Measurements from ENCODE around the gene TSC2. TPM values are rescaled to one million over a fixed set of nuclear protein-coding genes. Genes with fewer than 3 reads are reported as not detected.

TSC2 gene
- total and polyA plus RNA-seq, 4 donors, result 23.3 to 51.2 (median 28.7) TPM

DNA sequence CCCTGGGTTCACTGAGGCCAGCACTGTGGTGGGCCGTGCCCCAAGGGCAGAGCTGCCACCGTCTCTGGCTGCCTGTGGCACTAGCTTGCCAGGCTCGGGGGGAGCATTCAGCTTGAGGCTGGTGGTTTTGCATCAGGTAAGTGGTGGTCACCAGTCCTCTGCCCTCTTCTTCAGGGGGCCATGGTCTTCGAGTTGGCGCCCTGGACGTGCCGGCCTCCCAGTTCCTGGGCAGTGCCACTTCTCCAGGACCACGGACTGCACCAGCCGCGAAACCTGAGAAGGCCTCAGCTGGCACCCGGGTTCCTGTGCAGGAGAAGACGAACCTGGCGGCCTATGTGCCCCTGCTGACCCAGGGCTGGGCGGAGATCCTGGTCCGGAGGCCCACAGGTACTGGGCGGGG lies 32.2 kb downstream of the TSC2 start:
- WGBS, result 94% methylated on average over 16 of the region's 16 CpGs
- DNase-seq (ENCODE audit: low spot score), result no peak
- no peaks in the 10 kb centered on the region for H3K27me3 ChIP-seq (ENCODE audit: control insufficient read depth in 4 of 4, insufficient read depth in 4 of 4, low read length in 3 of 4)
- H3K9me3 ChIP-seq (ENCODE audit: control insufficient read depth in 4 of 4, low read length in 3 of 4), result no peaks in the 10 kb centered on the region
- no peak overlapping the region for H3K4me3 ChIP-seq (ENCODE audit: low read depth in 1 of 3, low read length in 3 of 3)
- no peak overlapping the region for H3K27ac ChIP-seq (ENCODE audit: low read depth in 1 of 2, low read length in 2 of 2)
- peaks cover 2 to 21% (median 7%) of the 10 kb centered on the region in 4 donors for H3K4me1 ChIP-seq (ENCODE audit: control insufficient read depth in 4 of 4, insufficient read depth in 4 of 4, low read length in 3 of 4)
- TF ChIP-seq, protein P1, sequence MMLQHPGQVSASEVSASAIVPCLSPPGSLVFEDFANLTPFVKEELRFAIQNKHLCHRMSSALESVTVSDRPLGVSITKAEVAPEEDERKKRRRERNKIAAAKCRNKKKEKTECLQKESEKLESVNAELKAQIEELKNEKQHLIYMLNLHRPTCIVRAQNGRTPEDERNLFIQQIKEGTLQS (IDR thresholded peaks at IDR 0.05), result no peak
- TF ChIP-seq NR2F2 (IDR thresholded peaks at IDR 0.05) (no peak), EGR1 (IDR thresholded peaks at IDR 0.05; ENCODE audit: low read depth in 2 of 2) (no peak), FOXA2 (IDR thresholded peaks at IDR 0.05) (no peak)
- H3K36me3 ChIP-seq (ENCODE audit: control insufficient read depth in 4 of 4, insufficient read depth in 3 of 4, low read depth in 1 of 4, low read length in 3 of 4), result peaks cover 2 to 46% (median 11%) of the 10 kb centered on the region in 4 donors
- H3K9ac ChIP-seq (ENCODE audit: low read depth in 1 of 2, low read length in 2 of 2), result no peak overlapping the region

DNA sequence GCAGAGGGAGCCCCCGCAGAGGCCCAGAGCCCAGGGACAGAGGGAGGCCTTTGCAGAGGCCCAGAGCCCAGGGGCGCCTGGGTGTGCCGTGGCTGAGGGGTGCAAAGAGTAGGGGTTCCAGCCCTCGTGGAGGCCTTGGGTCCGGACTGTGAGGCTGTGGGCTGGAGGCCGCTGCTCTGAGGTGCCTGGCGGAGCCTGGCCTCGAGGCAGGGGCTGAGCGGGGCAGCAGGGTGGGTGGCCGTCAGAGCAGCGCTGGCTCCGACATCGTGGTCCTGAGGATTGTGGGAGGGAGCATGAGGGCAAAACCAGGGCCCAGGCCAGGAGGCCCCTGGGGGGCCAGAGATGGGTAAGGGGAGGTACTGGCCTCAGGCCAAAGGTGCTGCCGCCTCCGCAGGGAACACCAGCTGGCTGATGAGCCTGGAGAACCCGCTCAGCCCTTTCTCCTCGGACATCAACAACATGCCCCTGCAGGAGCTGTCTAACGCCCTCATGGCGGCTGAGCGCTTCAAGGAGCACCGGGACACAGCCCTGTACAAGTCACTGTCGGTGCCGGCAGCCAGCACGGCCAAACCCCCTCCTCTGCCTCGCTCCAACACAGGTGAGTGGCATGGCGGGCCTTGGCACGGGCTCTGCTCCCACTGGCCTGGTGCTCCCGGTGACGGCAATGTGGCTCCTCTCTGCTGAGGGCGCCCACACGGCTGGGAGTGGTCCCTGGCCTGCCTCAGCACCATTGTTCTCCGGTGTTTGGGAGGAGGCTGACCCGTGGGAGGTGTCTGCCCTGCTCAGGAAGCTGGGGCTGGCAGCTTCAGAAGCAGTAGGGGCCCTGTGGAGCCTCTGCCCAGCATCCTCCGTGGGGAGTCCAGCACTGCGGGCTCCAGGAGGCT lies 33.7 kb downstream of the TSC2 start:
- 88% methylated on average over 35 of the region's 35 CpGs for WGBS
- Histone ChIP-seq H3K9me3 (ENCODE audit: control insufficient read depth in 4 of 4, low read length in 3 of 4) (no peaks in the 10 kb centered on the region), H3K27ac (ENCODE audit: low read depth in 1 of 2, low read length in 2 of 2) (peak overlapping the region; percentile 33 to 48), H3K4me3 (ENCODE audit: low read depth in 1 of 3, low read length in 3 of 3) (no peak overlapping the region), H3K27me3 (ENCODE audit: control insufficient read depth in 4 of 4, insufficient read depth in 4 of 4, low read length in 3 of 4) (no peaks in the 10 kb centered on the region), H3K4me1 (ENCODE audit: control insufficient read depth in 4 of 4, insufficient read depth in 4 of 4, low read length in 3 of 4) (peaks cover 2 to 26% (median 12%) of the 10 kb centered on the region in 4 donors), H3K9ac (ENCODE audit: low read depth in 1 of 2, low read length in 2 of 2) (no peak overlapping the region), H3K36me3 (ENCODE audit: control insufficient read depth in 4 of 4, insufficient read depth in 3 of 4, low read depth in 1 of 4, low read length in 3 of 4) (peaks cover 2 to 43% (median 9%) of the 10 kb centered on the region in 4 donors)
- no peak for DNase-seq (ENCODE audit: low spot score)
- TF ChIP-seq RXRA (IDR thresholded peaks at IDR 0.05), result no peak
- TF ChIP-seq, protein P2, sequence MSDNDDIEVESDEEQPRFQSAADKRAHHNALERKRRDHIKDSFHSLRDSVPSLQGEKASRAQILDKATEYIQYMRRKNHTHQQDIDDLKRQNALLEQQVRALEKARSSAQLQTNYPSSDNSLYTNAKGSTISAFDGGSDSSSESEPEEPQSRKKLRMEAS (IDR thresholded peaks at IDR 0.05), result no peak
- TF ChIP-seq JUND (IDR thresholded peaks at IDR 0.05), result no peak
- TF ChIP-seq NR2F2 (IDR thresholded peaks at IDR 0.05), result no peak
- no peak for TF ChIP-seq FOXA1 (IDR thresholded peaks at IDR 0.05)
- TF ChIP-seq TAF1 (conservative IDR thresholded peaks at IDR 0.05), result no peak
- TF ChIP-seq, protein P1 (IDR thresholded peaks at IDR 0.05), result no peak
- no peak for TF ChIP-seq YY1 (IDR thresholded peaks at IDR 0.05)
- TF ChIP-seq, protein P3, sequence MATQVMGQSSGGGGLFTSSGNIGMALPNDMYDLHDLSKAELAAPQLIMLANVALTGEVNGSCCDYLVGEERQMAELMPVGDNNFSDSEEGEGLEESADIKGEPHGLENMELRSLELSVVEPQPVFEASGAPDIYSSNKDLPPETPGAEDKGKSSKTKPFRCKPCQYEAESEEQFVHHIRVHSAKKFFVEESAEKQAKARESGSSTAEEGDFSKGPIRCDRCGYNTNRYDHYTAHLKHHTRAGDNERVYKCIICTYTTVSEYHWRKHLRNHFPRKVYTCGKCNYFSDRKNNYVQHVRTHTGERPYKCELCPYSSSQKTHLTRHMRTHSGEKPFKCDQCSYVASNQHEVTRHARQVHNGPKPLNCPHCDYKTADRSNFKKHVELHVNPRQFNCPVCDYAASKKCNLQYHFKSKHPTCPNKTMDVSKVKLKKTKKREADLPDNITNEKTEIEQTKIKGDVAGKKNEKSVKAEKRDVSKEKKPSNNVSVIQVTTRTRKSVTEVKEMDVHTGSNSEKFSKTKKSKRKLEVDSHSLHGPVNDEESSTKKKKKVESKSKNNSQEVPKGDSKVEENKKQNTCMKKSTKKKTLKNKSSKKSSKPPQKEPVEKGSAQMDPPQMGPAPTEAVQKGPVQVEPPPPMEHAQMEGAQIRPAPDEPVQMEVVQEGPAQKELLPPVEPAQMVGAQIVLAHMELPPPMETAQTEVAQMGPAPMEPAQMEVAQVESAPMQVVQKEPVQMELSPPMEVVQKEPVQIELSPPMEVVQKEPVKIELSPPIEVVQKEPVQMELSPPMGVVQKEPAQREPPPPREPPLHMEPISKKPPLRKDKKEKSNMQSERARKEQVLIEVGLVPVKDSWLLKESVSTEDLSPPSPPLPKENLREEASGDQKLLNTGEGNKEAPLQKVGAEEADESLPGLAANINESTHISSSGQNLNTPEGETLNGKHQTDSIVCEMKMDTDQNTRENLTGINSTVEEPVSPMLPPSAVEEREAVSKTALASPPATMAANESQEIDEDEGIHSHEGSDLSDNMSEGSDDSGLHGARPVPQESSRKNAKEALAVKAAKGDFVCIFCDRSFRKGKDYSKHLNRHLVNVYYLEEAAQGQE (IDR thresholded peaks at IDR 0.05), result no peak
- TF ChIP-seq, protein P4, sequence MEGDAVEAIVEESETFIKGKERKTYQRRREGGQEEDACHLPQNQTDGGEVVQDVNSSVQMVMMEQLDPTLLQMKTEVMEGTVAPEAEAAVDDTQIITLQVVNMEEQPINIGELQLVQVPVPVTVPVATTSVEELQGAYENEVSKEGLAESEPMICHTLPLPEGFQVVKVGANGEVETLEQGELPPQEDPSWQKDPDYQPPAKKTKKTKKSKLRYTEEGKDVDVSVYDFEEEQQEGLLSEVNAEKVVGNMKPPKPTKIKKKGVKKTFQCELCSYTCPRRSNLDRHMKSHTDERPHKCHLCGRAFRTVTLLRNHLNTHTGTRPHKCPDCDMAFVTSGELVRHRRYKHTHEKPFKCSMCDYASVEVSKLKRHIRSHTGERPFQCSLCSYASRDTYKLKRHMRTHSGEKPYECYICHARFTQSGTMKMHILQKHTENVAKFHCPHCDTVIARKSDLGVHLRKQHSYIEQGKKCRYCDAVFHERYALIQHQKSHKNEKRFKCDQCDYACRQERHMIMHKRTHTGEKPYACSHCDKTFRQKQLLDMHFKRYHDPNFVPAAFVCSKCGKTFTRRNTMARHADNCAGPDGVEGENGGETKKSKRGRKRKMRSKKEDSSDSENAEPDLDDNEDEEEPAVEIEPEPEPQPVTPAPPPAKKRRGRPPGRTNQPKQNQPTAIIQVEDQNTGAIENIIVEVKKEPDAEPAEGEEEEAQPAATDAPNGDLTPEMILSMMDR (IDR thresholded peaks at IDR 0.05; ENCODE audit: low read depth, low read length, missing input control), result no peak
- no peak for TF ChIP-seq HNF4A (conservative IDR thresholded peaks at IDR 0.05)

Data from liver (tissue), 9 donors.